B cell (primary cell): ENCODE data around the gene TMEM97. TPM values are rescaled to one million over a fixed set of nuclear protein-coding genes. Genes with fewer than 3 reads are reported as not detected.

ENCODE experiments used
- ATAC-seq: fragments of 200-7000 bp; cut with Tn5 transposase; one replicate; pipeline ENCODE4 v1.10.0; 2021; ENCODE audit warnings: low read depth, mild to moderate bottlenecking, moderate number of reproducible peaks, moderate library complexity
- CTCF ChIA-PET: fragments of 350-600 bp; sonication (Branson Sonifier 250); formaldehyde crosslinking; loops from one replicate; lab custom pipeline; 2021; ENCODE audit warnings: antibody characterized with exemption, inconsistent platforms; lab: Charles Lee
- POLR2A ChIA-PET: fragments of 350-600 bp; sonication (Branson Sonifier 250); formaldehyde crosslinking; loops from one replicate; lab custom pipeline; 2021; ENCODE audit warnings: antibody characterized with exemption; lab: Charles Lee
- DNase-seq: peaks from one replicate; pipeline ENCODE4 v3.0.0; 2013
- H2AFZ ChIP-seq: 2 replicates; pipeline ENCODE4 v1.6.1; 2012; ENCODE audit warnings: mild to moderate bottlenecking, low read depth, low read length; ENCODE audit not compliant: insufficient read depth, poor library complexity, severe bottlenecking
- H3K27ac ChIP-seq, 2 donors: 1 replicate in 1 of 2; 2 replicates in 1 of 2; pipeline ENCODE4 v1.5.1; 2012 to 2013; ENCODE audit warnings: low read length in 2 of 2, mild to moderate bottlenecking in 2 of 2, moderate library complexity in 1 of 2
- H3K27me3 ChIP-seq, 4 experiments: fragments of 200-600 bp in 1 of 4; sonication (generic) in 1 of 4; replicated peaks in 1 of 4; 1 replicate in 2 of 4; 2 replicates in 2 of 4; pipeline versions ENCODE4 v1.6.1 to v1.7.0; 2013 to 2016; ENCODE audit warnings: low read length in 3 of 4, mild to moderate bottlenecking in 2 of 4, mixed read lengths in 1 of 4, moderate library complexity in 1 of 4; ENCODE audit not compliant: insufficient read depth in 4 of 4, control insufficient read depth in 3 of 4; ENCODE audit errors: control extremely low read depth in 1 of 4
- H3K36me3 ChIP-seq, 2 experiments: replicated peaks in 1 of 2; 1 replicate in 1 of 2; 2 replicates in 1 of 2; pipeline versions ENCODE4 v1.6.1 to v1.7.1; 2013; ENCODE audit warnings: low read length in 1 of 2; ENCODE audit not compliant: insufficient read depth in 2 of 2, control insufficient read depth in 1 of 2; ENCODE audit errors: control extremely low read depth in 1 of 2, extremely low read depth in 1 of 2
- H3K4me1 ChIP-seq, 2 donors: fragments of 200-600 bp in 1 of 2; sonication (generic) in 1 of 2; 1 replicate in 1 of 2; 2 replicates in 1 of 2; pipeline versions ENCODE4 v1.5.1 to v1.6.1; 2013 to 2017; ENCODE audit warnings: low read length in 2 of 2; ENCODE audit not compliant: control insufficient read depth in 2 of 2, insufficient read depth in 2 of 2
- H3K4me2 ChIP-seq: replicated peaks from 2 replicates; pipeline ENCODE3; 2012; ENCODE audit warnings: mild to moderate bottlenecking, low read depth, low read length; ENCODE audit not compliant: poor library complexity, severe bottlenecking
- H3K4me3 ChIP-seq, 5 experiments: fragments of 200-600 bp in 1 of 5; sonication (generic) in 1 of 5; 1 replicate in 3 of 5; 2 replicates in 2 of 5; pipeline versions ENCODE4 v1.5.1 to v1.7.0; 2011 to 2016; ENCODE audit warnings: low read length in 4 of 5, mild to moderate bottlenecking in 4 of 5, low read depth in 2 of 5, control low read depth in 1 of 5, moderate library complexity in 1 of 5; ENCODE audit not compliant: insufficient read depth in 1 of 5; ENCODE audit errors: control extremely low read depth in 1 of 5, extremely low read depth in 1 of 5
- H3K79me2 ChIP-seq: fragments of 200-600 bp; sonication (generic); one replicate; pipeline ENCODE4 v1.6.0; 2016; ENCODE audit warnings: low read length; ENCODE audit not compliant: control insufficient read depth, insufficient read depth
- H3K9ac ChIP-seq: fragments of 200-600 bp; sonication (generic); 2 replicates; pipeline ENCODE4 v1.6.1; 2017; ENCODE audit warnings: mild to moderate bottlenecking, low read length, moderate library complexity
- H3K9me3 ChIP-seq, 3 donors: one replicate each; pipeline versions ENCODE4 v1.6.1 to v1.7.1; 2013; ENCODE audit warnings: low read length in 2 of 3; ENCODE audit not compliant: control insufficient read depth in 2 of 3, insufficient read depth in 1 of 3; ENCODE audit errors: control extremely low read depth in 1 of 3
- H4K20me1 ChIP-seq: 2 replicates; pipeline ENCODE4 v1.6.0; 2012; ENCODE audit warnings: mild to moderate bottlenecking, low read length; ENCODE audit not compliant: insufficient read depth, control insufficient read depth, poor library complexity, severe bottlenecking
- H3K27ac Mint-ChIP-seq: one replicate; pipeline ENCODE4 v1.8.0; 2021; ENCODE audit warnings: mixed read lengths
- H3K27me3 Mint-ChIP-seq: one replicate; pipeline ENCODE4 v1.8.0; 2021; ENCODE audit warnings: mixed read lengths
- H3K4me1 Mint-ChIP-seq: one replicate; pipeline ENCODE4 v1.8.0; 2021; ENCODE audit warnings: mixed read lengths
- H3K4me3 Mint-ChIP-seq: one replicate; pipeline ENCODE4 v1.8.0; 2021; ENCODE audit warnings: mixed read lengths
- H3K9me3 Mint-ChIP-seq: one replicate; pipeline ENCODE4 v1.8.0; 2022; ENCODE audit warnings: mixed read lengths; ENCODE audit not compliant: insufficient read depth
- EZH2 ChIP-seq: IDR thresholded peaks from 2 replicates; pipeline ENCODE4 v1.6.1; 2012; ENCODE audit warnings: borderline replicate concordance, low read depth, mild to moderate bottlenecking, moderate library complexity, low read length; ENCODE audit not compliant: insufficient read depth, poor library complexity, severe bottlenecking
- WGBS: methylation state at CpG from one replicate; pipeline ENCODE4 v1.1.5; 2013; ENCODE audit warnings: missing lambda C conversion rate; ENCODE audit not compliant: insufficient coverage; 5-methylcytosine and 5-hydroxymethylcytosine counted together
- intact Hi-C: fragments of 100-400 bp; cut with micrococcal nuclease; formaldehyde crosslinking; loops from one replicate; pipeline ENCODE4 v1.10.0; 2022
- polyA plus RNA-seq: library from polyadenylated mRNA; depleted of rRNA; stranded (reverse); fragments of >200 nt; gene quantifications from 2 replicates; pipeline ENCODE4 v1.2.3, GENCODE V29; 2012
- total RNA-seq, 2 donors: library from RNA; stranded (reverse); fragments of 120-200 nt in 1 of 2; gene quantifications; 1 replicate in 1 of 2; 2 replicates in 1 of 2; pipeline versions ENCODE4 v1.2.3 to v1.2.4, GENCODE V29; 2013 to 2022
- TF ChIP-seq, protein P1 (sequence below): fragments of 200-600 bp; IDR thresholded peaks from one replicate; pipeline ENCODE4 v1.8.0; 2022; ENCODE audit warnings: antibody characterized with exemption, mild to moderate bottlenecking

Gene TMEM97
- total and polyA plus RNA-seq, 2 donors (not counting 1 experiment from before 2014, with no cell fraction given) = 1.6 to 6.4 TPM

- Histone ChIP-seq H3K4me2 (no peak overlapping the region), H3K4me1 (peaks cover 12 to 14% of the 10 kb centered on the region in 2 donors), H2AFZ (no peak overlapping the region), H3K27ac (no peak overlapping the region), H4K20me1 (no peaks in the 10 kb centered on the region), H3K79me2 (no peaks in the 10 kb centered on the region), H3K9ac (no peak overlapping the region), H3K27me3 (peaks cover 0 to 23% (median 10%) of the 10 kb centered on the region in 4 experiments), H3K36me3 (no peaks in the 10 kb centered on the region), H3K4me3 (no peak overlapping the region), H3K9me3 (peaks cover 0 to 4% (median 0%) of the 10 kb centered on the region in 3 donors)
- H3K4me3 Mint-ChIP-seq = no peak overlapping the region
- ChIA-PET POLR2A (no interaction called here), CTCF (no interaction called here)
- H3K27me3 Mint-ChIP-seq = peaks cover 10% of the 10 kb centered on the region
- H3K9me3 Mint-ChIP-seq = no peaks in the 10 kb centered on the region
- ATAC-seq = no peak
- DNase-seq = no peak
- H3K4me1 Mint-ChIP-seq = peaks cover 11% of the 10 kb centered on the region
- no peak overlapping the region for H3K27ac Mint-ChIP-seq
- intact Hi-C loops = loop anchor here (5.0 kb wide), 1 partner anchor 35 kb away; the partner anchor contains the start of gene TMEM97
- no peak for TF ChIP-seq EZH2
- TF ChIP-seq, protein P1, sequence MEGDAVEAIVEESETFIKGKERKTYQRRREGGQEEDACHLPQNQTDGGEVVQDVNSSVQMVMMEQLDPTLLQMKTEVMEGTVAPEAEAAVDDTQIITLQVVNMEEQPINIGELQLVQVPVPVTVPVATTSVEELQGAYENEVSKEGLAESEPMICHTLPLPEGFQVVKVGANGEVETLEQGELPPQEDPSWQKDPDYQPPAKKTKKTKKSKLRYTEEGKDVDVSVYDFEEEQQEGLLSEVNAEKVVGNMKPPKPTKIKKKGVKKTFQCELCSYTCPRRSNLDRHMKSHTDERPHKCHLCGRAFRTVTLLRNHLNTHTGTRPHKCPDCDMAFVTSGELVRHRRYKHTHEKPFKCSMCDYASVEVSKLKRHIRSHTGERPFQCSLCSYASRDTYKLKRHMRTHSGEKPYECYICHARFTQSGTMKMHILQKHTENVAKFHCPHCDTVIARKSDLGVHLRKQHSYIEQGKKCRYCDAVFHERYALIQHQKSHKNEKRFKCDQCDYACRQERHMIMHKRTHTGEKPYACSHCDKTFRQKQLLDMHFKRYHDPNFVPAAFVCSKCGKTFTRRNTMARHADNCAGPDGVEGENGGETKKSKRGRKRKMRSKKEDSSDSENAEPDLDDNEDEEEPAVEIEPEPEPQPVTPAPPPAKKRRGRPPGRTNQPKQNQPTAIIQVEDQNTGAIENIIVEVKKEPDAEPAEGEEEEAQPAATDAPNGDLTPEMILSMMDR = no peak
- 100% methylated on average over 1 of the region's 7 CpGs for WGBS
Measured at GRCh38 chr17:28282596-28282995, 36.4 kb upstream of the TMEM97 start.

DNA sequence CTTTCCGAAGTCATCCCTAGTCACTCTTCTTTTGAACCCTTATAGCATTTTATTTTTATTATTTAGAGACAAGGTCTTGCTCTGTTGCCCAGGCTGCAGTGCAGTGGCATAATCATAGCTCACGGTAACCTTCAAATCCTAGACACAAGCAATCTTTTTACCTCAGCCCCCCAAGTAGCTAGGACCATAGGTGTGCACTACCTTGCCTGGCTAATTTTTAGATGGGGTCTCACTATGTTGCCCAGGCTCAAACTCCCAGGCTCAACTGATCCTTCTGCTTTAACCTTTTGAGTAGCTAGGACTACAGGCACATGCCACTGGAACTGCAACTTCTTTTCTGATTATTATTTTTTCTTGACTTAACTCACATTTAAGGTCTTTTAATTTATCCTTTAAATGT, 33.0 kb upstream of the TMEM97 start:
- 100% methylated on average over 1 of the region's 2 CpGs for WGBS
- ChIA-PET POLR2A (no interaction called here), CTCF (interaction anchor here (1.2 kb wide), 1 partner anchor 36 kb away, joined by 3 read pairs; no protein-coding TSS in a partner anchor)

More for the DNA sequence above, 33.0 kb upstream of the TMEM97 start:
- no peak overlapping the region for H3K4me3 ChIP-seq
- H3K79me2 ChIP-seq = no peaks in the 10 kb centered on the region
- H3K27me3 Mint-ChIP-seq = peaks cover 10% of the 10 kb centered on the region
- ATAC-seq (no peak), DNase-seq (no peak)
- no peaks in the 10 kb centered on the region for H3K4me1 ChIP-seq
- no peak overlapping the region for H2AFZ ChIP-seq
- H3K36me3 ChIP-seq = no peaks in the 10 kb centered on the region
- no peak overlapping the region for H3K4me2 ChIP-seq
- no peaks in the 10 kb centered on the region for H3K9me3 Mint-ChIP-seq
- intact Hi-C loops = no loop called here
- H3K9ac ChIP-seq = no peak overlapping the region
- no peak overlapping the region for H3K27ac Mint-ChIP-seq
- no peaks in the 10 kb centered on the region for H3K4me1 Mint-ChIP-seq
- TF ChIP-seq EZH2 = no peak
- TF ChIP-seq, protein P1 = no peak
- H4K20me1 ChIP-seq = no peaks in the 10 kb centered on the region
- H3K27me3 ChIP-seq = peaks cover 0 to 8% (median 2%) of the 10 kb centered on the region in 4 experiments
- no peaks in the 10 kb centered on the region for H3K9me3 ChIP-seq
- H3K4me3 Mint-ChIP-seq = no peak overlapping the region
- H3K27ac ChIP-seq = no peak overlapping the region
